ENCODE results near the gene SEPTIN11.

GRCh38 chr4:76991161-76991660 lies 41.7 kb downstream of the SEPTIN11 start:
- TF ChIP-seq POLR2A (IDR thresholded peaks at IDR 0.05) (no peak), CTCF (IDR thresholded peaks at IDR 0.05) (no peak)
